Measurements from ENCODE around the gene AKR1A1.

The AKR1A1 gene

GRCh38 chr1:45526135-45526644 lies 24.4 kb upstream of the AKR1A1 start:
- Histone ChIP-seq H4K20me1 (ENCODE audit: control insufficient read depth, insufficient read depth, low read depth, low read length) (no peaks in the 10 kb centered on the region), H3K9me3 (ENCODE audit: control insufficient read depth, insufficient read depth, low read length) (no peaks in the 10 kb centered on the region), H3K27ac (ENCODE audit: low read depth, low read length) (no peak overlapping the region), H3K36me3 (ENCODE audit: control insufficient read depth, low read length) (peaks cover 4% of the 10 kb centered on the region), H3K4me2 (ENCODE audit: low read length) (no peak overlapping the region), H3K4me3 (ENCODE audit: low read length) (no peak overlapping the region), H3K27me3 (ENCODE audit: control insufficient read depth, low read length) (no peaks in the 10 kb centered on the region; the same call in 1 of the 2 replicates), H3K9me2 (replicated peaks; ENCODE audit: control insufficient read depth, low read length) (no peaks in the 10 kb centered on the region), H3K79me2 (ENCODE audit: control insufficient read depth, low read length) (peaks cover 9% of the 10 kb centered on the region), H3K4me1 (ENCODE audit: control insufficient read depth, low read length) (peaks cover 25% of the 10 kb centered on the region), H3F3A (ENCODE audit: control insufficient read depth, insufficient read depth) (0 out of 2 replicates have a peak, but pooled peaks cover 4% of the 10 kb centered on the region)
- no peak for TF ChIP-seq CTCF (IDR thresholded peaks at IDR 0.05; ENCODE audit: low read depth, low read length, poor library complexity, severe bottlenecking)

GRCh38 chr1:45530632-45531135 lies 19.9 kb upstream of the AKR1A1 start:
- Histone ChIP-seq H3K27me3 (ENCODE audit: control insufficient read depth, low read length) (peaks cover under 1% of the 10 kb centered on the region; the same call in 1 of the 2 replicates), H3K9me2 (replicated peaks; ENCODE audit: control insufficient read depth, low read length) (no peaks in the 10 kb centered on the region), H3K27ac (ENCODE audit: low read depth, low read length) (no peak overlapping the region), H3K4me3 (ENCODE audit: low read length) (no peak overlapping the region), H3F3A (ENCODE audit: control insufficient read depth, insufficient read depth) (0 out of 2 replicates have a peak, but pooled peaks cover 4% of the 10 kb centered on the region), H3K4me2 (ENCODE audit: low read length) (no peak overlapping the region), H3K79me2 (ENCODE audit: control insufficient read depth, low read length) (no peaks in the 10 kb centered on the region), H3K9me3 (ENCODE audit: control insufficient read depth, insufficient read depth, low read length) (no peaks in the 10 kb centered on the region), H3K4me1 (ENCODE audit: control insufficient read depth, low read length) (no peaks in the 10 kb centered on the region), H4K20me1 (ENCODE audit: control insufficient read depth, insufficient read depth, low read depth, low read length) (no peaks in the 10 kb centered on the region), H3K36me3 (ENCODE audit: control insufficient read depth, low read length) (no peaks in the 10 kb centered on the region)
- TF ChIP-seq EZH2phosphoT487 (IDR thresholded peaks at IDR 0.05; ENCODE audit: borderline replicate concordance, low read length) (no peak), CTCF (IDR thresholded peaks at IDR 0.05; ENCODE audit: low read depth, low read length, poor library complexity, severe bottlenecking) (no peak)

- H3K27ac ChIP-seq (ENCODE audit: low read depth, low read length) = no peak overlapping the region
- TF ChIP-seq CTCF (IDR thresholded peaks at IDR 0.05; ENCODE audit: low read depth, low read length, poor library complexity, severe bottlenecking) = no peak
- TF ChIP-seq EZH2phosphoT487 (IDR thresholded peaks at IDR 0.05; ENCODE audit: borderline replicate concordance, low read length) = no peak
Measured at GRCh38 chr1:45531873-45532272, 18.8 kb upstream of the AKR1A1 start.

More at GRCh38 chr1:45531873-45532272, 18.8 kb upstream of the AKR1A1 start:
- Histone ChIP-seq H3K79me2 (ENCODE audit: control insufficient read depth, low read length) (no peaks in the 10 kb centered on the region), H3F3A (ENCODE audit: control insufficient read depth, insufficient read depth) (no peaks in the 10 kb centered on the region), H3K27me3 (ENCODE audit: control insufficient read depth, low read length) (peaks cover 5% of the 10 kb centered on the region; the same call in 1 of the 2 replicates), H3K9me2 (replicated peaks; ENCODE audit: control insufficient read depth, low read length) (no peaks in the 10 kb centered on the region), H3K36me3 (ENCODE audit: control insufficient read depth, low read length) (no peaks in the 10 kb centered on the region), H3K9me3 (ENCODE audit: control insufficient read depth, insufficient read depth, low read length) (no peaks in the 10 kb centered on the region), H4K20me1 (ENCODE audit: control insufficient read depth, insufficient read depth, low read depth, low read length) (no peaks in the 10 kb centered on the region), H3K4me3 (ENCODE audit: low read length) (no peak overlapping the region), H3K4me1 (ENCODE audit: control insufficient read depth, low read length) (no peaks in the 10 kb centered on the region), H3K4me2 (ENCODE audit: low read length) (no peak overlapping the region)
